ENCODE measurements around the gene PGP. TPM values are rescaled to one million over a fixed set of nuclear protein-coding genes. Genes with fewer than 3 reads are reported as not detected.

PGP gene
- total and polyA plus RNA-seq, 10 of the 15 experiments (the other 5 are each of a cell fraction or from before 2014, with no cell fraction given), result 0.42 to 28.0 (median 12.1) TPM

DNA sequence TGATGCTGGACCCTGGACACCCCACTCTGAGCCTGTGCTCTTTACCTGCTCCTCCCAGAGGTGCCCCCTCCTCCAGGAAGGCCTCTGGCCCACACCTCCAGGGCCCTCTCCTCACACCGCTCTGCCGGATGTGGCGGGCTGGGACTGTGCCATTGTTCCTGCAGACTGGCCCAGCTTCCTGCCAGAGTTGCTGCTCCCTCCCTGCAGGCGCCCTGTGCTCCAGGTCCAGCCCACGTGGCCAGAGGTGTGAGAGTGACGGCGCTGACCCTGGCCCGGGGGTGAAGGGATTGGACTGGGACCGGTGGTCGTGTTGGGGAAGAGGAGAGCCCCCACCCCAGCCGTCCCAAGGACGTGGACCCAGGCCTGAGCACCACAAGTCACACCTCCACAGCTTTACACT, 14.5 kb upstream of the PGP start:
- SMC1A ChIA-PET (ENCODE audit: uncharacterized antibody, unreplicated experiment), result no interaction called here
- CTCF ChIA-PET, result no interaction called here
- no peaks in the 10 kb centered on the region for H3K9me3 ChIP-seq (replicated peaks; ENCODE audit: control insufficient read depth, insufficient read depth, low read length)
- peaks cover 5% of the 10 kb centered on the region; the same call in 1 of the 2 replicates for H3K4me1 ChIP-seq (ENCODE audit: control insufficient read depth, insufficient read depth, low read length)
- FAIRE-seq (no peak), DNase-seq (ENCODE audit: low read depth, low spot score) (no peak), ATAC-seq (no peak)
- 99% methylated on average over 11 of the region's 12 CpGs for WGBS (ENCODE audit: insufficient coverage, insufficient replicate concordance, low lambda C conversion rate, missing lambda C conversion rate)
- POLR2A ChIA-PET, result interaction anchor here (1.0 kb wide), 1 partner anchor 9 kb away, joined by 5 read pairs; no protein-coding TSS in a partner anchor
- H4K20me1 ChIP-seq (ENCODE audit: control insufficient read depth, insufficient read depth), result no peaks in the 10 kb centered on the region
- H3K9ac ChIP-seq (ENCODE audit: control insufficient read depth, insufficient read depth, low read length), result no peak overlapping the region
- H2AFZ ChIP-seq (ENCODE audit: control insufficient read depth, low read depth, low read length), result no peak overlapping the region
- H3K4me3 ChIP-seq, result no peak overlapping the region
- peaks cover 4 to 37% of the 10 kb centered on the region in 2 experiments; a peak in 3 of 4 replicates for H3K36me3 ChIP-seq (ENCODE audit: control insufficient read depth in 2 of 2, insufficient read depth in 2 of 2, low read length in 1 of 2)
- peaks cover 21% of the 10 kb centered on the region for H3K79me2 ChIP-seq (ENCODE audit: control insufficient read depth, insufficient read depth, low read length)
- no peak overlapping the region for H3K27ac ChIP-seq (ENCODE audit: control insufficient read depth, insufficient read depth)
- intact Hi-C loops (cut with micrococcal nuclease; ENCODE audit: unreplicated experiment) (no loop called here), in situ Hi-C loops (cut with MboI) (no loop called here)
- H3K27me3 ChIP-seq (replicated peaks in 1 of 2; ENCODE audit: control insufficient read depth in 2 of 2, insufficient read depth in 2 of 2, low read length in 1 of 2), result no peaks in the 10 kb centered on the region
- RAD21 ChIA-PET (ENCODE audit: unreplicated experiment), result no interaction called here
- H3K4me2 ChIP-seq (ENCODE audit: control insufficient read depth, insufficient read depth), result no peak overlapping the region
- TF ChIP-seq, protein P1, sequence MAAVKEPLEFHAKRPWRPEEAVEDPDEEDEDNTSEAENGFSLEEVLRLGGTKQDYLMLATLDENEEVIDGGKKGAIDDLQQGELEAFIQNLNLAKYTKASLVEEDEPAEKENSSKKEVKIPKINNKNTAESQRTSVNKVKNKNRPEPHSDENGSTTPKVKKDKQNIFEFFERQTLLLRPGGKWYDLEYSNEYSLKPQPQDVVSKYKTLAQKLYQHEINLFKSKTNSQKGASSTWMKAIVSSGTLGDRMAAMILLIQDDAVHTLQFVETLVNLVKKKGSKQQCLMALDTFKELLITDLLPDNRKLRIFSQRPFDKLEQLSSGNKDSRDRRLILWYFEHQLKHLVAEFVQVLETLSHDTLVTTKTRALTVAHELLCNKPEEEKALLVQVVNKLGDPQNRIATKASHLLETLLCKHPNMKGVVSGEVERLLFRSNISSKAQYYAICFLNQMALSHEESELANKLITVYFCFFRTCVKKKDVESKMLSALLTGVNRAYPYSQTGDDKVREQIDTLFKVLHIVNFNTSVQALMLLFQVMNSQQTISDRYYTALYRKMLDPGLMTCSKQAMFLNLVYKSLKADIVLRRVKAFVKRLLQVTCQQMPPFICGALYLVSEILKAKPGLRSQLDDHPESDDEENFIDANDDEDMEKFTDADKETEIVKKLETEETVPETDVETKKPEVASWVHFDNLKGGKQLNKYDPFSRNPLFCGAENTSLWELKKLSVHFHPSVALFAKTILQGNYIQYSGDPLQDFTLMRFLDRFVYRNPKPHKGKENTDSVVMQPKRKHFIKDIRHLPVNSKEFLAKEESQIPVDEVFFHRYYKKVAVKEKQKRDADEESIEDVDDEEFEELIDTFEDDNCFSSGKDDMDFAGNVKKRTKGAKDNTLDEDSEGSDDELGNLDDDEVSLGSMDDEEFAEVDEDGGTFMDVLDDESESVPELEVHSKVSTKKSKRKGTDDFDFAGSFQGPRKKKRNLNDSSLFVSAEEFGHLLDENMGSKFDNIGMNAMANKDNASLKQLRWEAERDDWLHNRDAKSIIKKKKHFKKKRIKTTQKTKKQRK (IDR thresholded peaks at IDR 0.05; ENCODE audit: low read depth, low read length), result no peak
- TF ChIP-seq, protein P2, sequence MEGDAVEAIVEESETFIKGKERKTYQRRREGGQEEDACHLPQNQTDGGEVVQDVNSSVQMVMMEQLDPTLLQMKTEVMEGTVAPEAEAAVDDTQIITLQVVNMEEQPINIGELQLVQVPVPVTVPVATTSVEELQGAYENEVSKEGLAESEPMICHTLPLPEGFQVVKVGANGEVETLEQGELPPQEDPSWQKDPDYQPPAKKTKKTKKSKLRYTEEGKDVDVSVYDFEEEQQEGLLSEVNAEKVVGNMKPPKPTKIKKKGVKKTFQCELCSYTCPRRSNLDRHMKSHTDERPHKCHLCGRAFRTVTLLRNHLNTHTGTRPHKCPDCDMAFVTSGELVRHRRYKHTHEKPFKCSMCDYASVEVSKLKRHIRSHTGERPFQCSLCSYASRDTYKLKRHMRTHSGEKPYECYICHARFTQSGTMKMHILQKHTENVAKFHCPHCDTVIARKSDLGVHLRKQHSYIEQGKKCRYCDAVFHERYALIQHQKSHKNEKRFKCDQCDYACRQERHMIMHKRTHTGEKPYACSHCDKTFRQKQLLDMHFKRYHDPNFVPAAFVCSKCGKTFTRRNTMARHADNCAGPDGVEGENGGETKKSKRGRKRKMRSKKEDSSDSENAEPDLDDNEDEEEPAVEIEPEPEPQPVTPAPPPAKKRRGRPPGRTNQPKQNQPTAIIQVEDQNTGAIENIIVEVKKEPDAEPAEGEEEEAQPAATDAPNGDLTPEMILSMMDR (IDR thresholded peaks at IDR 0.05 in 2 of 3, conservative IDR thresholded peaks at IDR 0.05 in 1 of 3; ENCODE audit: control insufficient read depth in 2 of 3, extremely low read depth in 1 of 3, insufficient read depth in 1 of 3, low read depth in 3 of 3, low read length in 3 of 3), result no peak
- no peak for TF ChIP-seq RBBP5 (conservative IDR thresholded peaks at IDR 0.05)
- TF ChIP-seq SIN3A (IDR thresholded peaks at IDR 0.05; ENCODE audit: low read depth, low read length), result no peak
- no TSS peak for BruUV-seq (replicated peaks)
